ENCODE measurements around the gene FMNL2.

Gene FMNL2

GRCh38 chr2:152588998-152589397, 254.0 kb downstream of the FMNL2 start:
- no peak for DNase-seq

GRCh38 chr2:152594022-152594766, 259.2 kb downstream of the FMNL2 start:
- no peak for DNase-seq

DNA sequence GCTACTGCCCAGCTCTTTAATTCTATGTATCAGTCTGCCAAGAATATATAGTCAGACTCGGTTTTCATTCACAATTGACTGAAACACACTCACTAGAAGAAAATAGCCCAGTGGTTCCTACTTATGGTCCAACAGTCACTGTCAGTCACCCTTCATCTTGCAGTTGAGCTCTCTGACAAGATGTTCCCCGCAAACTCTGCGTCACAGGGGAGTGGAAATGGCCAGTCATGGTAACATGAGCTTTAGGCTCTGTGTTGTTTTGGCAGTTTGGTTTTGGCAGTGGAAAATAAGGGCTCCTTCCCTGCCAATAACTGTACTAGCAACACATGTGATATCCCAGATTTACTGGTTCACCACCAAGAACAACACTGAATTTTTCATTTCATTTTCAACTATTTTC, 259.8 kb downstream of the FMNL2 start:
- DNase-seq: no peak

GRCh38 chr2:152598975-152599759, 264.2 kb downstream of the FMNL2 start:
- no peak for DNase-seq

- no peak for DNase-seq
Observed at GRCh38 chr2:152600051-152600657, 265.2 kb downstream of the FMNL2 start.

GRCh38 chr2:152600697-152601096, 265.7 kb downstream of the FMNL2 start:
- no peak for DNase-seq

GRCh38 chr2:152602750-152603149, 267.8 kb downstream of the FMNL2 start:
- no peak for DNase-seq

DNA sequence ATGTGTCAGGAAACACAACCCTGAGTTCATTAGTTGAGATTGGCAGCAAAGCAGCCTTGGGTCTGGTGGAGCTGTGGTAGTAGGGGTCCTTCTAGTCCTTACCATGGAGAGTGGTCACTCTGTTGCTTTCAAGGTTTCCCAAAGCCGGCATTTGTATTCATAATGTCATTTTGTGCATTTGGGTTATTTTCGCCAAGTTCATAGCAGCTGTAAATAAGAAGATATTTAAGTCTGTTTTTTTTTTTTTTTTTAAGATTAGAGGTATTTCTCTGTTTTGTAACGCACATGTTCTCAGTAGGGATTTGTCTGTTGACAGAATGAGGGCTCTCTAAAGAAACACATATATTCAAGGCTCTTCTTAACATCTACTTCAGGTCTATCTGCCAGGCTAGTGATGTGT, 268.2 kb downstream of the FMNL2 start:
- no peak for DNase-seq

DNA sequence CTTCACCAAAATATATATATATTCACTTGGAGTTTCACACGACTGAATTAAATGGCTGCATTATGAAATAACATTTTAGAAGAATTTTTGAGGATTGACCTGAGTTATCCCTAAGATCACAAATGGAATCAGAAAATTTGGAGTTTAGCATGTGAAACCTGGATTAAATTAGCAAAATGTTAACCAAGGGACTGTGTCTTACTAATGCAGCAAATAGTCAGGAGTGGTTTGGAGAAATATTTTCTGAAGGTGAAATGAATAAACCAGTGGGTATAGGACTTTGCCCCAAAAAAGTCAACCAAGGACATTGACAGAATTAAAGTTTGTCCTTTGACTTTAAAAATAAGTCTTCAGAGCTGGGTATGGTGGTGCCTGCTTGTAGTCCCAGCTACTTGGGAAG, 271.1 kb downstream of the FMNL2 start:
- no peak for DNase-seq

DNA sequence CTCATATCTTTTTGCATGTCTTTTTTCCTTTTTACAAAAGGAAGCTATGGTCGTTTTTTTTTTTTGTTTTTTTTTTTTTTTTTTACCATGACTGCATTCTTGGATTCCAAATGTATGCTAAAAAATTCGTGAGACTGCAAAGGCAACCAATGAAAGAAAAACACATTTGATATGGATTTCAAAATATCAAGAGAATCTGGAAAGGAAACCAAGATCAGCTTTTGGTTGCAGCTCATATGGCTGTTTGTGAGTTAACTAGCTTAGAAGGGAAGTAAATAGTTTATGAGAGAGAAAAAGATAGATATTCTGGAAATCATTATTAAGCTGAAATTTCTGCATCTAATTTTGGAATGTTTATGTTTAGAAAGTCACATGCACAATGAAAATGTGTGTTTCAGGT, 272.0 kb downstream of the FMNL2 start:
- no peak for DNase-seq

DNA sequence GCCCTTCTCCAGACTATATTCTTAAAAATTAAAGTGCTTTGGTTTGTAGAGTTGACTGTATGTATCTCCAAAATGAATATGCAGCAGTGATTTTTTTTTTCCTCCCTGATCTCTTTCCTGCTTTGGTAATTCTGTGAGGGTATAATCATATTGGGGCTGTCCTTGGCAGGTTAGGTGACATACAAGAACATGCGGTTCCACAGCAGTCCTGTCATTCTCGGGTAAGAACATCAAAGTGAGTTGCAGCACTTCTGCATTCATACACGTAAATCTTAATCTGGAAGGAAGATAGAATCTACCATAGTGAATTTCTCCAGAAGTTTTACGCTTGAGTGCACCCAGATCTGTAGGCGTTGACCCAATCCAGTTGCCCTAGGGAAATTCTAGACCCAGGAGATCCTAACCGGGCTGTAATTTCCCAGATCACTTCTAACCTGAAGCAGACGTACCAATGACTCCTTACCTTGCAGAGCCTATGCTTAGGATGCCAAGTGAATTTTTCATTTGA, 272.9 kb downstream of the FMNL2 start:
- no peak for DNase-seq

GRCh38 chr2:152609154-152609553, 274.2 kb downstream of the FMNL2 start:
- no peak for DNase-seq

DNA sequence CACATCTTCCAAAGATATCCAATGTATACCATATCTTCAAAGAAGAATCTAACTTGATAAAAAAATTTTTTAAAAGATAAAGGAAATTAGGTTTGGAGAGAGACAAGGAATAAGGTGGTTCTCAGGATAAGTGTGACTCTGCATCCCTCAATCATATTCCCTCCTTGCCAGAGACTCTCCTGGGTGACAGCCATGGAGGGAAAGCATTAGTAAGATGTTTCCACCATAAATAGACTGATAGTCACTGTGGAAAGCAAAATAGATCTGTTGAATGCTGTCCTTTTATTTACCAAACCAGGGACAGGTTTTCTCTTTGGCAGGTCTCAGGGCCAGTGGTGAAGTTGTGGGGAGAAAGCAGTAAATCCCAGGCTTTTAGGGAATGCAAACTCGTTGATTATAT, 274.7 kb downstream of the FMNL2 start:
- no peak for DNase-seq

DNA sequence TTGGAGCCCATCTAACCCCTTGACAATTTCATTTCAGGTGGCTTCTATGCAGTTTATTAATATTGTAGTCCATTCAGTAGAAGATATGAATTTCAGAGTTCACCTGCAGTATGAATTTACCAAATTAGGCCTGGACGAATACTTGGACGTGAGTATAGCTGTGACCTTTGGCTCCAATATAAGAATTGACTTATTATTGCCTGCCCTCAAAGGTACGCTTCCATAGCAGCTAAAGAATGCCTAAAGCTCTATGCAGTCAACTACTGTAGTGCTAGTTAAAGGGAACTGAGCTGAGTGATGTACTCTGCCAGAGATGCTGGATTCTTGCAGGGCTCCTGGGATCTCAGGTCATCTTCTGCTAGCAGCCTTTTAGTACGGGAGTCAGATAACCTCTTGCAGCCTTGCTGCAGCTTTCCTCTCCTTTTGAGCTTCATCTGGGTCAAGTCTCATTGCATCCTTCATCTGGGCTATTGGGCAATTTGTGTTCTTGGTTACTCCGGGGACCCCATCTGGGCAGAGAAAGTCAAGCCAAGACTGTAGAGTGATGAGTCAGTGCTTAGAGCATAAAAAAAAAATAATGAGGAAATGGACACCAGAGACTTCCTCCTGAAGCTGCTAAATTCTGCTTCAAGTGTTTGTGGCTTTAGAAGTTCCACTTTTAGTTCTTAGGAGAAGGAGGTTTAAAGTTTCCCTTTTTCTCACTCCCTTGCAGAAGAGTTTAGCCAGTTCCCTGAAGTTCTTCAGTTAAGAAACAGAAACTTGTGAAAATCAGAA, 276.7 kb downstream of the FMNL2 start:
- DNase-seq: no peak

GRCh38 chr2:152613235-152613634, 278.3 kb downstream of the FMNL2 start:
- no peak for DNase-seq

GRCh38 chr2:152615177-152615576, 280.2 kb downstream of the FMNL2 start:
- DNase-seq: no peak

GRCh38 chr2:152617456-152618192, 282.6 kb downstream of the FMNL2 start:
- no peak for DNase-seq

GRCh38 chr2:152618193-152618564, 283.2 kb downstream of the FMNL2 start:
- no peak for DNase-seq

GRCh38 chr2:152620208-152620607, 285.2 kb downstream of the FMNL2 start:
- DNase-seq: no peak

- DNase-seq: no peak
Observed at GRCh38 chr2:152620985-152621384, 286.0 kb downstream of the FMNL2 start.

DNA sequence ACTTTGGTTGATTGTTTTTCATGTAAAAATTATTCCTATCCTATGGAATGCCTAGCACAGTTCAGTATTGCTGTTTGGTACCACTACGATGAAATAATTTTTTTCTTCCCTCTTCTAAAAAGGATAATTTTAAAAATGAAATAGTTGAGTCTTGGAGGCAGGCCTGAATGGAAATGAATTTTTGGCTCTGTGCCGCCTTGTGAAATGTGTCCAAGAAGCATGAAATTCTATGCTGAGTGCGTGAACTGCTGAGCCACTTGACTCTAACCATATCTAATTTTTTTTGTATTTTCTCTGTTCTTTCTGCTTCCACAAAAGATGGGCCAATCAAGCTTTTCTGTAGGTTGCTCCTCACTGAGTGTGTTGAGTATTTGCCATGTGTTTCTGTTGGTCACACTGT, 287.2 kb downstream of the FMNL2 start:
- DNase-seq: no peak

DNA sequence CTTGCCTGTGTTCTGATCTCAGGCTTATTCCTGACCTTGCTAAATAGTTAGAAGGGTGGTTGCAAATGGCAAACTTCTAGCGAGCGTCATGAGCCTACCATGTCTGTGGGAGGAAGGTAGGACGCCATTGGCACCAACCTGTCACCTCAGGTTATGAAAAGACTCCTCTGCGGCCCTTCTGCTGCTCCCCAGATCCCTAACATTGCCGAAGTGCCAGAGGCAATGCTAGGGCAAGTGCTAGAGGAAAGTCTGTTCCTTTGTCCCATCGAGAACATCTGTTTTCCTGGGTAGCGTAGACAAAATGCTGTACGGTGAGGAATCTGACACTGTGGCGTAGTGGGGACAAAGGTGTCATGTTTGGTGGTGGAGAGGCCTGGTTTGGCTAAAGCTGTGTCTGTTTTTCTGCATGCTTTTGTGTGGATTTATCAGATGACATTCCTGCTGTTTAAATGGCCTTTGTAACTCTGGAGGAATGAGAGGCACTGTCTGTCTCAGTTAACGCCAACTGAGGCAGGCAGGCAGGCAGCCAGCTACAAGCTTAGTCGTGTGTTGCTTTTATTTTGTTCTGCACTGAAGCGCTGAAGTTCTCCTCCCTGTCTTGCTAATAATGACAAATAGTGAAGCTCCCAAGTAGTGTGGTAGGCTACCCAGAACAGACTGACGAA, 288.2 kb downstream of the FMNL2 start:
- DNase-seq: no peak

Data from NCI-H2171 (cell line).